HepG2 (cell line): ENCODE data around the gene AADACL4. TPM values are rescaled to one million over a fixed set of nuclear protein-coding genes. Genes with fewer than 3 reads are reported as not detected.

Source experiments
- AKNA ChIP-seq: sonication (generic); formaldehyde crosslinking; IDR thresholded peaks from 2 replicates; pipeline ENCODE4 v1.4.0; 2020; ENCODE audit warnings: missing genetic modification reagents, borderline replicate concordance
- BRCA1 ChIP-seq: sonication (generic); formaldehyde crosslinking; IDR thresholded peaks from 2 replicates; pipeline ENCODE4 v1.4.0; 2020; ENCODE audit warnings: missing genetic modification reagents
- IRX3 ChIP-seq: sonication (generic); formaldehyde crosslinking; IDR thresholded peaks from 2 replicates; pipeline ENCODE4 v1.8.1; 2023; ENCODE audit warnings: mild to moderate bottlenecking, low read depth, missing genetic modification reagents, borderline replicate concordance
- KDM1A ChIP-seq: IDR thresholded peaks from 2 replicates; pipeline ENCODE4 v1.6.1; 2016; ENCODE audit warnings: missing compliant biosample characterization
- KDM2A ChIP-seq: sonication (generic); formaldehyde crosslinking; IDR thresholded peaks from 2 replicates; pipeline ENCODE4 v1.4.0; 2020; ENCODE audit warnings: low read depth, missing genetic modification reagents, borderline replicate concordance
- MEIS1 ChIP-seq: sonication (generic); formaldehyde crosslinking; IDR thresholded peaks from 2 replicates; pipeline ENCODE4 v1.9.0; 2021; ENCODE audit warnings: mild to moderate bottlenecking, missing genetic modification reagents, moderate library complexity, borderline replicate concordance
- PITX1 ChIP-seq: sonication (generic); formaldehyde crosslinking; IDR thresholded peaks from 2 replicates; pipeline ENCODE4 v1.5.1; 2020; ENCODE audit warnings: mild to moderate bottlenecking, missing genetic modification reagents
- SAP130 ChIP-seq: IDR thresholded peaks from 2 replicates; pipeline ENCODE4 v1.6.1; 2016; ENCODE audit warnings: low read depth
- SMAD9 ChIP-seq: sonication (generic); formaldehyde crosslinking; IDR thresholded peaks from 2 replicates; pipeline ENCODE4 v1.5.1; 2020; ENCODE audit warnings: mild to moderate bottlenecking, missing genetic modification reagents
- SRSF4 ChIP-seq: fragments of 200-400 bp; formaldehyde crosslinking; IDR thresholded peaks from one replicate; pipeline ENCODE4 v1.6.1; 2018; ENCODE audit warnings: mild to moderate bottlenecking, low read depth, low read length, moderate library complexity; ENCODE audit not compliant: poor library complexity, severe bottlenecking
- TARDBP ChIP-seq: sonication (generic); formaldehyde crosslinking; IDR thresholded peaks from 2 replicates; pipeline ENCODE4 v1.8.0; 2022; ENCODE audit warnings: mild to moderate bottlenecking, missing genetic modification reagents
- ZBTB1 ChIP-seq: sonication (generic); formaldehyde crosslinking; IDR thresholded peaks from 2 replicates; pipeline ENCODE4 v1.4.0; 2020; ENCODE audit warnings: missing genetic modification reagents, borderline replicate concordance
- ZC3H13 ChIP-seq: sonication (generic); formaldehyde crosslinking; IDR thresholded peaks from 2 replicates; pipeline ENCODE4 v1.8.1; 2023; ENCODE audit warnings: mild to moderate bottlenecking, missing genetic modification reagents, moderate library complexity
- ZFY ChIP-seq: sonication (generic); formaldehyde crosslinking; IDR thresholded peaks from 2 replicates; pipeline ENCODE4 v1.4.0; 2020; ENCODE audit warnings: missing genetic modification reagents
- ZNF234 ChIP-seq: sonication (generic); formaldehyde crosslinking; conservative IDR thresholded peaks from 2 replicates; pipeline ENCODE4 v1.5.1; 2020; ENCODE audit warnings: mild to moderate bottlenecking, missing genetic modification reagents
- ZNF253 ChIP-seq: sonication (generic); formaldehyde crosslinking; IDR thresholded peaks from 2 replicates; pipeline ENCODE4 v1.8.0; 2022; ENCODE audit warnings: mild to moderate bottlenecking, missing genetic modification reagents, borderline replicate concordance
- ZNF564 ChIP-seq: sonication (generic); formaldehyde crosslinking; IDR thresholded peaks from 2 replicates; pipeline ENCODE4 v1.8.1; 2023; ENCODE audit warnings: mild to moderate bottlenecking, missing genetic modification reagents
- ZNF597 ChIP-seq: sonication (generic); formaldehyde crosslinking; IDR thresholded peaks from 2 replicates; pipeline ENCODE4 v1.5.0; 2020; ENCODE audit warnings: missing genetic modification reagents
- ZNF704 ChIP-seq: sonication (generic); formaldehyde crosslinking; IDR thresholded peaks from 2 replicates; pipeline ENCODE4 v1.8.1; 2023; ENCODE audit warnings: mild to moderate bottlenecking, inconsistent platforms, moderate library complexity, missing genetic modification reagents, borderline replicate concordance
- polyA plus RNA-seq, 8 experiments: library from polyadenylated mRNA; depleted of rRNA in 3 of 8; stranded (reverse) in 7 of 8; unstranded in 1 of 8; fragments of >200 nt; fragmentation: Illumina TruSeq in 4 of 8; extraction: Trizol in 4 of 8; gene quantifications; 2 replicates each; pipeline versions ENCODE4 v1.2.1 to v1.2.3, GENCODE V29; 2011 to 2016; ENCODE audit warnings: low read depth in 4 of 8, missing spikeins in 1 of 8, mixed read lengths in 1 of 8; ENCODE audit not compliant: insufficient read depth in 1 of 8
- total RNA-seq, 5 experiments: library from RNA; depleted of rRNA; stranded (reverse); fragments of >200 nt; fragmentation: Illumina TruSeq; extraction: Trizol; gene quantifications; 2 replicates each; pipeline ENCODE4 v1.2.3, GENCODE V29; 2016; ENCODE audit warnings: low read depth in 1 of 5
- TF ChIP-seq, protein P1 (sequence below): sonication (generic); formaldehyde crosslinking; IDR thresholded peaks from 2 replicates; pipeline ENCODE4 v1.5.0; 2020; ENCODE audit warnings: mild to moderate bottlenecking, missing genetic modification reagents
- TF ChIP-seq, protein P2 (sequence below): sonication (generic); formaldehyde crosslinking; IDR thresholded peaks from 2 replicates; pipeline ENCODE4 v1.5.0; 2020; ENCODE audit warnings: missing genetic modification reagents, mild to moderate bottlenecking, borderline replicate concordance

AADACL4 gene
- total and polyA plus RNA-seq, 2 of the 13 experiments (the other 11 are each of a cell fraction or from before 2014, with no cell fraction given), result not detected

- TF ChIP-seq ZNF597 (CRISPR knock-in tag), result no peak
- TF ChIP-seq, protein P1, sequence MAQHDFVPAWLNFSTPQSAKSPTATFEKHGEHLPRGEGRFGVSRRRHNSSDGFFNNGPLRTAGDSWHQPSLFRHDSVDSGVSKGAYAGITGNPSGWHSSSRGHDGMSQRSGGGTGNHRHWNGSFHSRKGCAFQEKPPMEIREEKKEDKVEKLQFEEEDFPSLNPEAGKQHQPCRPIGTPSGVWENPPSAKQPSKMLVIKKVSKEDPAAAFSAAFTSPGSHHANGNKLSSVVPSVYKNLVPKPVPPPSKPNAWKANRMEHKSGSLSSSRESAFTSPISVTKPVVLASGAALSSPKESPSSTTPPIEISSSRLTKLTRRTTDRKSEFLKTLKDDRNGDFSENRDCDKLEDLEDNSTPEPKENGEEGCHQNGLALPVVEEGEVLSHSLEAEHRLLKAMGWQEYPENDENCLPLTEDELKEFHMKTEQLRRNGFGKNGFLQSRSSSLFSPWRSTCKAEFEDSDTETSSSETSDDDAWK, result no peak
- no peak for TF ChIP-seq KDM2A (CRISPR knock-in tag)
- peak; percentile 80 for TF ChIP-seq SAP130 (CRISPR knock-in tag)
- TF ChIP-seq ZBTB1, result no peak
- no peak for TF ChIP-seq ZNF253
- TF ChIP-seq ZC3H13 (CRISPR knock-in tag), result peak; percentile 29; the same call in 1 of the 2 replicates
- no peak for TF ChIP-seq ZNF234 (CRISPR knock-in tag)
- no peak for TF ChIP-seq MEIS1
- TF ChIP-seq IRX3 (CRISPR knock-in tag), result no peak
- peak; percentile 66; the same call in 1 of the 2 replicates for TF ChIP-seq PITX1 (CRISPR knock-in tag)
- TF ChIP-seq ZFY, result peak; percentile 51
- TF ChIP-seq AKNA (CRISPR knock-in tag), result no peak
- TF ChIP-seq SRSF4, result no peak
- TF ChIP-seq, protein P2, sequence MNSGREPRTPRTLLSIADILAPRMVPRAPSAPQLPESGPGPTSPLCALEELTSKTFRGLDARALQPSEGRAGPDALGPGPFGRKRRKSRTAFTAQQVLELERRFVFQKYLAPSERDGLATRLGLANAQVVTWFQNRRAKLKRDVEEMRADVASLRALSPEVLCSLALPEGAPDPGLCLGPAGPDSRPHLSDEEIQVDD (CRISPR knock-in tag), result no peak
- TF ChIP-seq KDM1A (CRISPR knock-in tag), result no peak; the same call in 1 of the 2 replicates
- no peak for TF ChIP-seq TARDBP (CRISPR knock-in tag)
- no peak for TF ChIP-seq BRCA1 (CRISPR knock-in tag)
- TF ChIP-seq SMAD9 (CRISPR knock-in tag), result no peak
- no peak for TF ChIP-seq ZNF564 (CRISPR knock-in tag)
- no peak for TF ChIP-seq ZNF704 (CRISPR knock-in tag)
Measured at GRCh38 chr1:12614402-12615158, 29.3 kb upstream of the AADACL4 start (continued).
